GM19035 (cell line): ENCODE results near the gene CACNA2D3.

Experiments used
- ATAC-seq: cut with Tn5 transposase; IDR thresholded peaks from one replicate; pipeline ENCODE4 v1.9.1; 2021; ENCODE audit not compliant: unreplicated experiment

CACNA2D3 gene

DNA sequence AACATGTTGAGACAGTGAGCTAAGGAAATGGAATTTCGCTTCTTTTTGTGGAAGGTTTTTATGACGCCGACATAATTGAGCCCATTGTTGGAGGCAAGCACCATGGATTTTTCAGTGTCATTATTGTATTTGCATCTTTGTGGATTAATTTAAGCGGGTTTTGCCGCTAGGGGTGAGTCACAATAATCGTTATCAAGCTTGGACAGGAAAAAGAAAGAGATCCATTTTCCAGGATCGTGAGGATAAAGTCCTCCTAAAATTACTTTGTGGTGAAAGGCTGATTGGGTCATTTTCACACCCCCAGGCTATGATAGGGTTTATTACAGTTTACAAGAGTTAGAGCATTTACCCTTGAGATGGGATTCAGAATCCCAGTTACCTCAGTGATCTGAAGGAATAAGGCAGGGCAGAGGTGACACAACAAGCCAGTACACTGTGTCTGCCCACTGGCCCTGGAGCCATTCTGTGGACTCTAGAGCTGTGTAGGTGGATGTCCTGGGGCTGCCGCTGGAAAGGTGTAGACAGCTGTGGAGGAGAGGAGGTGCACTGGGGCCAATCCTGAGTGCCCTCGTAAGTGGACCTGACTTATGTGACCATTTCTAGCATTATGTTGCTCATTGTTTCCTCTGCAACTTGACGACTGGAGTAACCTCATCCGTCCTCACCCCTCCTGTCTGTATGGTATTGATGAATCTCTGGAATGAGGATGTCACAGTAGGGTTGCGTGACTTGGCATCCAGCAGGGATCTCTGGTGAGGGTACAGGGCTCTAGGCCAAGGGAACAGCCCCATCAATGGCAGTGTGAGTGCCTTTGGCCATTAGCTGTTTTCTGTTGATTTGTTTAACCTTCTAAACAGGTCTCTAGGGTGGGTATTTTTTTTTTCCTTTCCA is 435.4 kb downstream of the CACNA2D3 start:
- no peak for ATAC-seq

DNA sequence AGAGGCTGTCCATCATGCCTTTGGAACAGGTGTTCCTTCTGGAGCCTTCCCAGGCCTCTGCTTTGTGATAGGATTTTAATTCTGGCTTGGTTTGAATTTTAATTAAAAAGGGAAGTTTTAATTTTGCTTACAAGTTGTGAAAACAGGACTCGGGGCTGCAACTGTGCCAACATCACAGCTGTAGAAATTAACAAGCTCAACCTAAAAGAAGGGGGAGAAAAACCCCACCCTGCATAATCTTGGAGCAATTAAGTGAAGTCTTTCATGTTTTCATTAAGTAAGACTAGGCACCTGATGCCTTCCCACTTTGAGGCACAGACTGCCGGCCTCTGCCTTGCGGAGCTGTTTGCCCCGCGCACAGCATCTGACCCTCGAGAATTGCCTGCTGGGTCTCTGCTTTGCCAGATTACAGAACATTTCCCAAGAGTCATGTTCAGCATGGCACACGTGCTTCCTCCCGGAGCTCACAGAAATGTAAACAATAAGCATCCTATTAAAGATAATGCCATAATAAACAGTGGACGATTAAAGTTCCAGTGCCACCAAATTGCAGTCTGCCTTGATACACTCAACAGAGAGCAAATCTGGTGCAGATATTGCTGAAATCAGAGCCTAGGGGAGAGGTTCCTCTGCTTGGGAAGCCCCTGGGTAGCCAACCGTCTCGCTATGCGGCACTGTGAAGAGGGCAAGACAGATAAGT is 441.3 kb downstream of the CACNA2D3 start:
- ATAC-seq = no peak

DNA sequence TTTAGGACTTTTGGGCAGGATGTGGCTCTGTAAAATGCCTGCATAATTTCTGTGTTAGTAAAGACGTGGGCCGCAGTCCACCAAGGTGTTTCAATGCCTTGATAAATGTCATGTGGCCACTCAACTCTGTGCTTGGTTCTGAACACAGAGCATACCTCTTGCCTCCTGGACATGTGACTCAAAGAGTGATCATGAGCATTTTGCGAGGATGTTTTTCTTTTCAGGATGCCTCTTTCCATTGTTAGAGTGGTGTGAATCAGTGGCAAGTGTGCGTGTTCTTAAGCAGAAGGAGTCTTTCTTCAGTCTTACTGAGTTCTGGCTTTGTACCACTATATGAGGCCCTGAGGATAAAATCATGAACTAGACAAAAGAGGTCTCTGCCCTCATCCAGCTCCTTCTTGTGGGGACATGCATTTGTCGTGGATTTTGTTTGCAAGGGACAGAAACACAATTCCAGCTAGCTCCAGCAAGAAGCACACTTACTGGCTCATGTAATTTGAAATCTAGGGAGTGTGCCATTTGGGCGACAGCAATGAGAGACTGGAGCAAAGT is 442.1 kb downstream of the CACNA2D3 start:
- ATAC-seq = no peak

DNA sequence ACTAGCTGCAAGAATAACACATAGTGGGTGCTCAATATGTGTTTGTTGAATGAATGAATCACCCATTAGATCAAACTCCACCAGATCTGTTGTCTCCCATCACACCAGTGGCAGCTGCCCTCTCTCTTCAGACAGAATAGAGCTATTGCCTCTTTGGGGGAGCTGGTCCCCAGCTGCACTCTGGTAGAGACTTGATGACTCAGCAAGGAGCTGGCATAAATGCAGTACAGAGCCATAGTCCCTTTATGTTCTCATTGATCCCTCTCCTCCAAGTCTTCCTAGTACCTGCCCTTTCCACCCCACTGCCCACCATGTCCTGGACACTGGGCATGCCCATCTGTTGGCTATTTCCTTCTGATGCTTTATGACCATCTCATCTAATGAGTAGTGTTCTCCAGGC is 443.6 kb downstream of the CACNA2D3 start:
- no peak for ATAC-seq

DNA sequence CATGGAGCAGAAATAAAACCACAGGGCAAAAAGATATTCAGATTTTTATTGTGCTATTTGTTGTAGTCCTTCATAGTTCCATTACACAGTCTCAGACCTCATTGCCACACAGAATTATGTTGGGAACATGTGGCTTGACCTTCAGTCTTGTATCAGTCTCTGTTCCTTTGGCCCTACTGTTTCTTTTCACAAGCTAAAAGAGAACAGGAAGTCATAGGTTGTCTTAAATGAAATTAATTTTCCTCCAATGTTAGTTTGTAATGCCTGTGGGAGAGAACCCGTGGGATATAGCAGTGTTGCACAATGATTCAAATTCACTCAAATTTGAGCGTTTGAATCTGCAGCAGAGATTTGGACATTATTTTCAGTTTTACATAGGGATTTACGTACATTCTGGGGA is 445.6 kb downstream of the CACNA2D3 start:
- ATAC-seq = no peak

DNA sequence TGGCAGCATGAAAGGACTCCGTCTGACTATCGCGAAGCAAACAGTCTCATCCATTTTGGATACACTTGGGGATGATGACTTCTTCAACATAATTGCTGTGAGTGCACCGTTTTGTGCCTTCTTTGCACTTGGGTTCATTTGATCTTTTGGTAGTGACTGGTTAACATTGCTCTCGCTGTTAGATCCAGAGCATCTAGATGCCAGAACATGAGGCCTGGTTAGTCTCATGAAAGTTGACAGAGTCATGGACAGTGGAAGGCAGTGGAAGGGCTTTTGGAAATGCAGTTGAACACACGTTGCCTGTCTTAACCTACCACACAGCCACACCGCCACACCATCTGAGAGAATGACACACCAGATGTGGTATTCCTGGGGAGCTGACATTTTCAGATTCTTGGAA is 447.7 kb downstream of the CACNA2D3 start:
- ATAC-seq = no peak

DNA sequence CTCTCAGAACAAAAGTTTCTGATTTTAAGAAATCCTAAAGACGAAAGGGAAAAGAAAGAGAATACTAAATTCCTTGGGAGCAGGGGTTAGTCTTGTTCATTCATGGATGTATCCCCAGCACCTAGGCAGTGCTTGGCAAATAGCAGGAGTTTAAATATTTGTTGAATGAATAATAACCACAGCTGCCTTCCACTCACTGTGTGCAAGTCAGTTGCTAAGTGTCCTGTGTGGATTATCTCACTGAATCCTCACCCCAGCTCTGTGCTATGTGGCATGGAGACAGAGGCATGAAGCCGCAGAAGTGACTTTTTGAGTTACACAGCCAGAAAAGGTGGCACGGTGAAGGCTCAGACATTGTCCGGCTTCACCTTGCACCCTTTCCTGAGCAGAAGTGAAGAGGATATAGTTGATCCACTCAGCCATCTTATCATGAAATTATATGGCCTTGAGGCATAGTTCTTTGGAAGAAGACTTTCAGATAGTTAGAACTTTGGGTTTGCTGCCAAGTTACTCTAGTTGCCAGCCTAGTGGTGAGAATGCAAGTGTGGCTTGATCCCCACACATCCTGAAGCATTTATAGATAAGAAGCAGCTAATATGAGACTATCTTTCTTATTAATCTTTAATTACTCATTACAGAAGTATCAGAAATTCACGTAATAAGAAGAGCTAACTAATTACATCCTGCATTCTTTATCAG is 450.0 kb downstream of the CACNA2D3 start:
- ATAC-seq = no peak

DNA sequence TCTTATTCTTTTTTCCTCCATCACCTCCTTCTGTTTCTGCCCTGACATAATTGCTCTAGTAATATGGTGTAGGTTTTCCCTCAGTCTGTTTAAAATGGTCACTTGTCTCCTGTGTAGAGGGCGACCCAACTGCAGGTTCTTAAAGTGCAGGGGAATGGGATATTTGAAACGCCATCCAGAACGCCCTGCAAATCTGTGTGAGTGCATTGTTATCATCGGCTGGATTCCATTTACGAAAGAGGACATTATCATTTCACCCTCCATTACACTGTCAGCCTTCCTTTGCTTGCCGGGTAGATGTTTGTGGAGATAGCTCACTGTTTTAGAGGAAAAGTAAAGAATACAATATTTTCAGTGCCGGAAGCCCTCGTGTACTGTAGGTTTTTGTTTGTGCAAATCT is 451.5 kb downstream of the CACNA2D3 start:
- ATAC-seq = no peak

DNA sequence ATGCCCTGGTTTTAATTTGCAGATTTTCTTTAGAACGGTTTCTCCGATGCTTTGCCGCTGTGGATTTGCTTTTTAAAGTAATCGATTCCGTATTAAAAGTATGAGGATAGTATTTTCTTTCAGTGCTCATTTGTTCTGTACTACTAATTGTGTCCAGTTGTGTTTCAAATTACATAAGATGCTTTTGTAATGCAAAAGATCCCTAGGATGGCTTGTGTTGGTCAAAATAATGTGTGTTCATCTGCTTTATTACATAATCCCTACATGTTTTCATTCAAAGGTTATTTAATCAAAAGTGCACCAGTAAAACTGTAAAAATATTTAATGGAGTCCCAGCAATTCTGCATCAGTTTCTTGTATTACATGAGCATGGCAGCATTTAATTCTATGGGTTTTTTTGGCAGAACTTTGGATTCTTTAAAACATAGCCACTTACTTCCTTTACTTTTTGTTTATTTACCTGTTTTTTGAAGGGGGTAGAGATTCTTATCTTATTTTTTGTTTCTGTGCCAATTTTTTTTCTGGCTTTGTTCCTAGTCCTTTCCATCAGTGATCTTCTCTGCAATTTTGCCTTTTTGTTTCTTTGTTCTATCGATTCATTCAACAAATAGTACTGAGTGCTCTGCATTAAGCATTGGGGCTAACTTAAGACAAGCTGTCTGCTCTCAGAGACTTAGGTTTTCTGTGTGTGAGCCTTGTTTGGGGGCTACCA is 452.7 kb downstream of the CACNA2D3 start:
- no peak for ATAC-seq

DNA sequence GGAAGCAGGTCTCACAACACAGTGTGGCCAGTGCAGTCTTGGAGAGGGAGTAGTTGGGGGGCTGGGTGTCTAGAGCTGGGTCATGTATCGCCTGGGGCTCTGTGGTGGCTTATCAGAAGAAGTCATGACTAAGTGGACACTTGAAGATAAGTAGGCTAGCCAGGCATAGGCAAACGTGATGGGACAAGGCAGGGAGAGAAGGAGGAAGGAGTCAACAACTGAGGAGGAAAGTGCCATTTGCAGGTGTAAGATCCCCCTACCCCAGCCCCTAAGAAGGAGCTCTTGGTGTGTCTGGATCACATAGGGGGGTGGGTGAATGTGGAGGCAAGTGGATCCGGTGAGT is 453.2 kb downstream of the CACNA2D3 start:
- ATAC-seq = no peak

DNA sequence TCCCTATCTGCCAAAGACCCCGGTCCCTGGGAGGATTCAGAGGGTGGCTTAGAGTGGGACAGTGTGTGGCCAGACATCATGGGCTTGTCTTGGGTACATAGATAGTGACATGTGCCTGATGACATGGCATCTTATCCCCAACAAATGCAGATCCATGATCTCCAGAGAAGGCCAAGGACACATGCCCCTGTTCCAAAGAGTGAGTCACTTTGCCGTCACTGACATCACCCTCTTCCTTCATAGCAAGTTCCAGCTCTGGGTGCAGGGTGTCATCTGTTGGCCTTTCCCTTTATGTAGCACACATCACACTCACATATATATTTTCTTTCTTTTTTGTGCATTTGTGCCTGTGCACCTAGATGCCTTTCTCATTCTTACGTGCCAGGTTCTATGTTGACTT is 455.0 kb downstream of the CACNA2D3 start:
- ATAC-seq = no peak

DNA sequence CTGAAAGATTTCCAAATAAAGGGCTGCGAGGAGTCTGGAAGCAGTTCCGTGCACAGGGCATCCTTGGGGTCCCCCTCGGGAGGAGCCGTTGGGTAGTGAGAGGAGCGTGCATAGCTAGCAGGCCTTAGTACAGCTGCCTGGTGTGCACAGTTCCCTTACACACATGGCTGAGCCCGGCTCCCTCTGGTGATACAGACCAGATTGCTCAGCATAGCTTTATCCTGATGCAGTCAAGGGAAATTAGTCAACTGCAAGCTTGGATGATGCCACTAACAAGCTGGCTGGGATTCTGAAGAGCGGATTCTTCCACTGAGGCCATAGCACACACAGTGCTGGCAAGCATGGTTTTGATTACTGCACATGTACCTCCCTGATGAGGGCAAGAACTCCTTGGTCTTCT is 456.1 kb downstream of the CACNA2D3 start:
- no peak for ATAC-seq

DNA sequence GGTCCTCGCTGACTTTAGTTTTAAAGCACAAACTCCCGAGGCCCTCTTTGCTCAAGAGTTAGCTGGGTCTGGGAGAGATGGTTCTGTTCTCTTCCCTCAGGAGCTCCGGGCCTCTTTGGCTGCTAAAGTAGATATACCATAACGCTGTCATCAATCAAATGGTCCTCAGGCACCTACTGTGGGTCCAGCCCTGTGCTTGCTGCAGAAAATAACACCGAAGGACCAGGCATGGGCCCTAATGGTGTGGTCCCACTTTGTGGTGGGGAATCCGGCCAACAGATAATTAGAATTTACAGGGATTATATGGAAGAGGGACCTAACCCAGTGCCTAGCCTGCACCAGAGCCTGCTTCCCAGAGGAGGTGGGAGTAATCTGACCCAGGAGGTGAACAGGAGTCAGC is 458.1 kb downstream of the CACNA2D3 start:
- ATAC-seq = no peak

DNA sequence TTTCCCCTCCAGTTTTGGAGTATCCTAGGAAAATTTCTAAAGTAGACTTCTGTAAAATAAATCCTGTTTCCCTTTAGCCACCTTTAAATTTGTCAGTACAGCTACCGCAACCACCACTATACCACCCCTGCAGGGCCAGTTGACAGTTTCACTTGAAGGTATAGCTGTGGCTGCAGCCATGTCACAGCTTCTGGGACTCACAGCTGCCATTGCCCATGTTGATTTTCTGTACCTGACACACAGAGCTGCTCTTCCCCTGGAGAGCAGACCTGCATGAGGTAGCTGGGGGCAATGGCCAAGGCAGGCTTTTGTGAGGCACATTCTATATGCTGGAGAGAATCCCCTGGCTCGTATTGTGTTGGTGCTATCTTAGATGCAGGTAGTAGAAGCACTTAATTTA is 460.1 kb downstream of the CACNA2D3 start:
- ATAC-seq = no peak

DNA sequence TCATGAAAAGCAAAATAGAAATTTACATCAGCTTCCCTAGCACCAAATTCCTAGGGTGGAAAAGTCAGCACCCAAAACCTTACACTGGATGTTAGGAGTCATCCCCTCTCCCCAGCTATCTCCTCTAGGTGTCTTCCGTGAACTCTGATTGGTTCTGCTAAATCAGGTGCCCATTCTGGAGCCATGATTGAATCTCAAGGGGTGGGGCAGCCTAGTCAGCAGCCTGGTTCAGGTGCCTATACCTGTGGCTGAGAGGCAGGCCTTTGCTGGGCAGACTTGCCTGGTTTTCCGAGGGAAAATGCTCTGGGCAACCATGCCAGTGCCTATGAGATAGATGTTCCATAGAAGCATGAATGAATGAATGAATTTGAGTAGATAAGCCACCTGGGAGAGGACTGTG is 468.8 kb downstream of the CACNA2D3 start:
- no peak for ATAC-seq

DNA sequence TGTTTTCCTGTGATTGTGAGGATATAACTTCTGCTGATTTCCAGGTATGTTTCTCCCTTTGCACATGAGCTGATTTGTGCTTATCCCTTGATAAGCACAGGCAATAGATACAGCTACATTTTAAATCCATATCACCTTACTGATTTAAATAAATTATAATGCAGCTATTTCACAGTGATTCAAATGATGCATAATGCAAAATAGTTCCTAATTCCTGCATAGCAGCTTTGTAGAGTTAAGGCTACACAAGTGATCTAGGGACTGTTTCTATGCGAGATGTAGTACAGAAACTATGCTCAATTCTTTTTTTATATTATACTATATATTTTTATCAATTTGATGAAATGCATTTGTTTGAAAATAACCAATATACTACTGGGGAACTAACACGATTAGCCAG is 471.3 kb downstream of the CACNA2D3 start:
- no peak for ATAC-seq

DNA sequence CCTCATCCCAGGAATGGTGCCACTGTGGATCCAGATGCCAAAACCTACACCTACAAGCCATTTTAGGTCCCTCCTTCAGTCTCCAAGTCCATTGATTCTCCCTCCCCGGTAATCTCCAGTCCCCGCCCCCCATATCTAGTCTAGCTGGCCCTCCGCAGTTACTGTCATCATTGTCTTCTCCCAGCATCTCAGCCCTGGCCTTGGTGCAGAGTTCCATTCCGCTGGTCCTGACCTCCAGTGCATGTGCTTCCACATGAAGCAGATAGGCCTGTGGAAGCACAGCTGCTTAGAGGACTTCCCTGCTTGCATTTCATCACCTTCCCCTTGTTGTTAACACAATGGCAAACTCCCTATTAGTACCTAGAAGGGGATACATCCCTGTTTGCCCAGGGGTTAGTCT is 473.7 kb downstream of the CACNA2D3 start:
- ATAC-seq = no peak

DNA sequence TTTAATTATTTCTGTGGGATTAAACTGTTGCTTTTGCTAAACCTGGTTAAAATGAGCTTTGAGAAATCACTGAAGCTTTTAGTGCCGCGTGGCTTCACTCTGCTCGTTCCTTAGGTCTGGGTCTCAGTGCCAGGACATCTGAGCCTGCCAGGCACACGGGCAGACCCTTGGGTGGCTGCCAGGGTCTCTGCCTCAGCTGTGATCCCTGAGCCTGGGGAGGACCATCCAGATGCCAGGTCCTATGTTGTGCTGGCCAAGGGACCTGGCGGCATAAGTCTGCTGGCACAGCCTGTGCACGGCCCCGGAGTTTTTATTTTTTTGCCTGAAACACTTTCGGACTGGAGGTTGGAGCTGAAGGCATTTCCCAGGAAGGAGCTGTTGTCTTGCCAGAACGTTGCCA is 477.4 kb downstream of the CACNA2D3 start:
- no peak for ATAC-seq

DNA sequence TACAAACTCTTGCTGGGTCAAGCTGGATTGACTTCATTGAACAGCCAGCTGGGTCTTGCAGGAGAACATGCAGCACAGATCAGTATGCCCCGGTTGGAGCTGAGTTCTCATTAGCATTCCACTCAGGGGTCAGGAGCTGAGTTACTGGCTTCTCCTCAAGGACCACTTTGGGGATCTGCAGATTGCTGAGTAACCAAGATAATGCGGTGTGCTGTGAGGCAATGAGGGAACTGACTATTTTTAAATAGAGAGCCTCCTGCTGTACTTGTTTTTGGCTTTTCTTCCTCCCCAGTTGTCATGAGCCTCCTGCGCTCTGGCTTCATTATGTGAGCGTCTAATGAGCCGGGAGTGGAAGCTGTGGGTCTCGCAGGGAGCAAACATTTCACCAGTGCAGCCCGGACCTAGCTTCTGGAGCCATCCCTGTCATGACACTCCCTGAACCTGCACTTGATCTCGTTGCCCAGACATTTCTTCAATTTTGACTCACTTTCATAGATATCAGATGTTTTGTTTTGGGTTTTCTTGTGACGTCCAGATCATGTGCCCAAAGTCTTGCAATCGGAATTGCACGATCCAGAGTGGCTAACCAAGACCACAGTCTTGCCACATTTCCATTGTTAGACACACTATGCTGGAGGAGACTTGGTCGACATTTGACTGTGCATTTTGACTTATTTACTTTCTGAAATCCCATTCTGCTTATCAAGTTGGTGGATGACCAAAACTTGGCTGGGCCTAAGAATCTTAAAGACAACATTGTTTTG is 478.3 kb downstream of the CACNA2D3 start:
- ATAC-seq = no peak

DNA sequence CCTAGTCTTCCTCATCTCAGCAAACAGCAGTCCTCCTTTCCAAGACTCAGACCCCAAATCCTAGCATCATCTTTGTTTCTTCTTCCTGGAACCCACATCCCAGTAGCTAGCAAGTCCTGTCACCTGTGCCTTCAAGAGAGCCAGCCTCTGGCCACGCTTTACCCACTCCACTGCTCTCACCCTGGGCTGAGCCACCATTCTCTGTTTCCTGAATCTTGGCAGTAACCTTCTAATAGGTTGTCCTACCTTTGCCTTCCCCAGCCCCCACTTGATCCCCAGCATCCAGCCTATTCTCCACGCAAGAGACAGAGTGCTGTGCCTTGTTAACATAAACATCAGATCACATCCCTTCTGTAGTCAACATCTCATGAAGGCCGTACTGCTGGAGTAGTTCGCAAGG is 482.1 kb downstream of the CACNA2D3 start:
- no peak for ATAC-seq
